Fibroblast of mammary gland (primary cell): ENCODE results near the gene B4GAT1.
"Not testable (repeated sequence)": the region's sequence is repeated elsewhere in the genome, so short reads cannot be mapped to it uniquely, and the experiment has no call there.

Experiments used
- DNase-seq: peaks from one replicate; pipeline ENCODE4 v3.0.0-alpha.2; 2010; ENCODE audit warnings: low read depth
- H3K4me3 ChIP-seq: 2 replicates; pipeline ENCODE4 v1.5.1; 2011; ENCODE audit warnings: low read depth, mild to moderate bottlenecking, low read length, moderate library complexity; ENCODE audit not compliant: control insufficient read depth
- TF ChIP-seq, protein P1 (sequence below): conservative IDR thresholded peaks from 2 replicates; pipeline ENCODE4 v1.5.1; 2011; ENCODE audit warnings: low read depth, low read length, inconsistent platforms; ENCODE audit not compliant: control insufficient read depth, insufficient read depth

The B4GAT1 gene

DNA sequence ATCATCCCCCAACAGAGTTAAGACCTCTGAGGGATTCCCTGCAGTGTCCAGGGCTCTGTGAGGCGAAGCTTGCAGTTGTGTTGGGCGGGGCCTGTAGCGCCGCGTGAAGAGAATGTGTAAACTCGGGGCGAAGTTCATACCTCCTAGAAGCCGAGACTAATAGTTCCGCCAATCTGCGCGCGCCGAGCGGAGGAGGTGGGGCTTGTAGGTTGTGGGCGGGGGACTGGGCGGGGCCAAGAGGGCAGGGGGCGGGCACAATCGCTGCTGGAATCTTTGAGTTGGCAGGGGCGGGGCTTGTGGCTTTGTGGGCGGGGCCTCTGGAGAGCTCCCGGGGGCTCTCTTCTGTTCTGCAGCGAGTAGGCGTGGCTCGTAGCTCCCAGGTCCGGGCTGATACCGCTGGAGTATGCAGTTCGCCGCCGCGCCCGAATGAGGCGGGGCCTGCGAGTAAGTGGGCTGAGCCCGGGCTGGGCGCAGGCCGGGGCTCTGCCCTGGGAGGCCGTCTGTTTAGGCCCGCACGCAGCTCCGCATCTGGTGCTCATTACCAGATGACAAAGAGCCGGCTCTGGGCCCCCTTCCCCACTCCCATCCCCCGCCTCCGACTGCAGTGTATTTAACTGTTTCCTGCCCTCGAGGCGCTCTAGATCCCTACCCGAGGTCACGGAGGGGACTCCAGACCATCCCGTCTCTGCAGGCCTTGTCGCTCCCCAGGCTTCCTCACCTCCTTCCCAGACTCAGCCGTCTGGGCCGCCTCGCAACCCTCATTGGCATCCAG lies 34.7 kb downstream of the B4GAT1 start:
- H3K4me3 ChIP-seq, result peak overlapping the region; percentile 63
- peak; percentile 99 for DNase-seq
- TF ChIP-seq, protein P1, sequence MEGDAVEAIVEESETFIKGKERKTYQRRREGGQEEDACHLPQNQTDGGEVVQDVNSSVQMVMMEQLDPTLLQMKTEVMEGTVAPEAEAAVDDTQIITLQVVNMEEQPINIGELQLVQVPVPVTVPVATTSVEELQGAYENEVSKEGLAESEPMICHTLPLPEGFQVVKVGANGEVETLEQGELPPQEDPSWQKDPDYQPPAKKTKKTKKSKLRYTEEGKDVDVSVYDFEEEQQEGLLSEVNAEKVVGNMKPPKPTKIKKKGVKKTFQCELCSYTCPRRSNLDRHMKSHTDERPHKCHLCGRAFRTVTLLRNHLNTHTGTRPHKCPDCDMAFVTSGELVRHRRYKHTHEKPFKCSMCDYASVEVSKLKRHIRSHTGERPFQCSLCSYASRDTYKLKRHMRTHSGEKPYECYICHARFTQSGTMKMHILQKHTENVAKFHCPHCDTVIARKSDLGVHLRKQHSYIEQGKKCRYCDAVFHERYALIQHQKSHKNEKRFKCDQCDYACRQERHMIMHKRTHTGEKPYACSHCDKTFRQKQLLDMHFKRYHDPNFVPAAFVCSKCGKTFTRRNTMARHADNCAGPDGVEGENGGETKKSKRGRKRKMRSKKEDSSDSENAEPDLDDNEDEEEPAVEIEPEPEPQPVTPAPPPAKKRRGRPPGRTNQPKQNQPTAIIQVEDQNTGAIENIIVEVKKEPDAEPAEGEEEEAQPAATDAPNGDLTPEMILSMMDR, result no peak

- TF ChIP-seq, protein P1, result no peak
- H3K4me3 ChIP-seq, result peak overlapping the region; percentile 59
- peak; percentile 87 for DNase-seq
Observed at GRCh38 chr11:66311965-66312548, 35.4 kb downstream of the B4GAT1 start.

- TF ChIP-seq, protein P1, result peak; percentile 86
- no peak for DNase-seq
- H3K4me3 ChIP-seq, result peak overlapping the region; percentile 59
Observed at GRCh38 chr11:66311470-66311964, 35.9 kb downstream of the B4GAT1 start.

GRCh38 chr11:66310803-66311440 lies 36.5 kb downstream of the B4GAT1 start:
- DNase-seq, H3K4me3 ChIP-seq: not testable (repeated sequence)

DNA sequence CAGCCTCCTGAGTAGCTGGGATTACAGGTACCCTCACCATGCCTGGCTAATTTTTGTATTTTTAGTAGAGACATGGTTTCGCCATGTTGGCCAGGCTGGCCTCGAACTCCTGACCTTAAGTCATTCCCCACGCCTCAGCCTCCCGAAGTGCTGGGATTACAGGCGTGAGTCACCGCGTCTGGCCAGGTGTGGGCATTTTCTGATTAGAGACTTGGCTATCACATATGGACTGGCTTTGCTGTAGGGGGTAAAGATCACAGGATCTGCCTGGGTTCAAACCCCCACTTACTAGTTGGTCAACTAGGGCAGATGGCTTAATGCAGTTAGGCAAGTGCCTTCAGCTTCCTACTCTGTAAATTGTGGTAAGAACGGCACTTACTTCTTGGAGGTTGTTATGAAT lies 37.1 kb downstream of the B4GAT1 start:
- H3K4me3 ChIP-seq, result no peak overlapping the region
- TF ChIP-seq, protein P1, result no peak
- no peak for DNase-seq

GRCh38 chr11:66309475-66309874 lies 38.0 kb downstream of the B4GAT1 start:
- no peak for DNase-seq
- H3K4me3 ChIP-seq, result no peak overlapping the region
- TF ChIP-seq, protein P1, result no peak

- DNase-seq, result no peak
- no peak overlapping the region for H3K4me3 ChIP-seq
- TF ChIP-seq, protein P1, result no peak
Observed at GRCh38 chr11:66302656-66303055, 44.8 kb downstream of the B4GAT1 start.
